BE2C (cell line): ENCODE results near the gene CDC7.

Source experiments
- DNase-seq: peaks from one replicate; pipeline ENCODE4 v3.0.0-alpha.2; 2020
- H3K27me3 ChIP-seq: fragments of 250-450 bp; sonication (Bioruptor Pico); 2 replicates; pipeline ENCODE4 v1.5.1; 2020; ENCODE audit warnings: mild to moderate bottlenecking
- H3K36me3 ChIP-seq: fragments of 250-450 bp; sonication (Bioruptor Pico); 2 replicates; pipeline ENCODE4 v1.5.1; 2020; ENCODE audit warnings: mild to moderate bottlenecking
- H3K4me1 ChIP-seq: fragments of 250-450 bp; sonication (Bioruptor Pico); 2 replicates; pipeline ENCODE4 v1.5.1; 2020
- H3K4me3 ChIP-seq: 2 replicates; pipeline ENCODE4 v1.5.1; 2011; ENCODE audit warnings: low read depth, low read length
- H3K9me3 ChIP-seq: fragments of 250-450 bp; sonication (Bioruptor Pico); 2 replicates; pipeline ENCODE4 v1.5.1; 2020
- TF ChIP-seq, protein P1 (sequence below): IDR thresholded peaks from 2 replicates; pipeline ENCODE4 v1.5.1; 2012; ENCODE audit warnings: mild to moderate bottlenecking, low read depth, low read length

The CDC7 gene

DNA sequence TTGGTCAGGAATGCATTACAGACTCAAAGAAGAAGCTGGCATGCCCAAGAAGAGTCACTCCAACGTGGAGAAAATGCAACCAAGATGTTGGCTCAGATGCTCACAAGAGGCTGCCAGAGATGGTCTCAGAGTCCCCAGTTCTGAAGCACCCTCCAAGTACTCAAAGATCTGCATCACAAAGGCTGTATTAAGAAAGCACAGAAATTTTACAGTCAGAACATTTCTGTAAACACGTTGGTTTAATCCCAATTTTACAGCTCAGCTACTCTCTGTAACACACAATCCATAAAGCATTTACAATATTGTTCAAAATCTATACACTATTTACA is 69.4 kb downstream of the CDC7 start:
- TF ChIP-seq, protein P1, sequence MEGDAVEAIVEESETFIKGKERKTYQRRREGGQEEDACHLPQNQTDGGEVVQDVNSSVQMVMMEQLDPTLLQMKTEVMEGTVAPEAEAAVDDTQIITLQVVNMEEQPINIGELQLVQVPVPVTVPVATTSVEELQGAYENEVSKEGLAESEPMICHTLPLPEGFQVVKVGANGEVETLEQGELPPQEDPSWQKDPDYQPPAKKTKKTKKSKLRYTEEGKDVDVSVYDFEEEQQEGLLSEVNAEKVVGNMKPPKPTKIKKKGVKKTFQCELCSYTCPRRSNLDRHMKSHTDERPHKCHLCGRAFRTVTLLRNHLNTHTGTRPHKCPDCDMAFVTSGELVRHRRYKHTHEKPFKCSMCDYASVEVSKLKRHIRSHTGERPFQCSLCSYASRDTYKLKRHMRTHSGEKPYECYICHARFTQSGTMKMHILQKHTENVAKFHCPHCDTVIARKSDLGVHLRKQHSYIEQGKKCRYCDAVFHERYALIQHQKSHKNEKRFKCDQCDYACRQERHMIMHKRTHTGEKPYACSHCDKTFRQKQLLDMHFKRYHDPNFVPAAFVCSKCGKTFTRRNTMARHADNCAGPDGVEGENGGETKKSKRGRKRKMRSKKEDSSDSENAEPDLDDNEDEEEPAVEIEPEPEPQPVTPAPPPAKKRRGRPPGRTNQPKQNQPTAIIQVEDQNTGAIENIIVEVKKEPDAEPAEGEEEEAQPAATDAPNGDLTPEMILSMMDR, result no peak
- Histone ChIP-seq H3K9me3 (no peaks in the 10 kb centered on the region), H3K27me3 (no peaks in the 10 kb centered on the region), H3K36me3 (no peaks in the 10 kb centered on the region), H3K4me3 (no peak overlapping the region), H3K4me1 (no peaks in the 10 kb centered on the region)
- DNase-seq, result no peak

DNA sequence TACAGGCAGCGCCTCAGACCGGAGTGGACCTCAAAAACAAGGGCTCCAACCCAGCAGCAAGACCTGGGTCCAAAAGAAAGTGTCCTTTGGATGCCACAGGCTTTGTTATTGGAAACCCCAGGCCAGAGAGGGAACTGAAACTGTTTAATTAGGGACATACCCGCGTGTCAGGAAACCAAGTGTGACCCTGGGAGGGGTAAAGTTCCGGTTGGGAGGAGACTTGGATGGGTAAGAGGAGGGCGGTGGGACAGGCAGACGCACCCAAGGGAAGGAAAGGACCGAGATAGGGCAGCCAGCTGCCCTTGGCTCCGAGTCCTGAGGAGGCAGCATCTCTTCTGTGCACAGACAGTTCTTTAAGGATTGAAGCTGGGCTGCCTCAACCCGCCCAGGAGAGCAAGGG is 71.4 kb downstream of the CDC7 start:
- TF ChIP-seq, protein P1, result no peak
- H3K27me3 ChIP-seq, result no peaks in the 10 kb centered on the region
- H3K4me3 ChIP-seq, result no peak overlapping the region
- no peaks in the 10 kb centered on the region for H3K9me3 ChIP-seq
- no peaks in the 10 kb centered on the region for H3K36me3 ChIP-seq
- no peak for DNase-seq
- no peaks in the 10 kb centered on the region for H3K4me1 ChIP-seq
